Neural cell (in vitro differentiated cells): ENCODE measurements around the gene CD300LG. TPM values are rescaled to one million over a fixed set of nuclear protein-coding genes. Genes with fewer than 3 reads are reported as not detected.

Source experiments
- H2AFZ ChIP-seq: fragments of 200-600, 300-800 bp; sonication (generic), shearing (Covaris generic); 2 replicates; pipeline ENCODE4 v1.6.0; 2014; ENCODE audit warnings: low read depth, mild to moderate bottlenecking, antibody characterized with exemption, low read length, moderate library complexity
- H3F3A ChIP-seq: fragments of 200-600 bp; shearing (Covaris generic); 2 replicates; pipeline ENCODE4 v1.6.1; 2016; ENCODE audit warnings: mild to moderate bottlenecking, moderate library complexity, mixed read lengths, antibody characterized with exemption, low read length; ENCODE audit not compliant: insufficient read depth, poor library complexity, severe bottlenecking
- H3K27ac ChIP-seq: fragments of 200-600, 300-800 bp; sonication (generic), shearing (Covaris generic); 2 replicates; pipeline ENCODE4 v1.5.1; 2014; ENCODE audit warnings: mild to moderate bottlenecking, low read length, moderate library complexity
- H3K27me3 ChIP-seq: fragments of 300-800, 200-600 bp; sonication (generic), shearing (Covaris generic); 2 replicates; pipeline ENCODE4 v1.6.0; 2014; ENCODE audit warnings: mild to moderate bottlenecking, low read depth, low read length, moderate library complexity; ENCODE audit not compliant: insufficient read depth
- H3K36me3 ChIP-seq: fragments of 300-800, 200-600 bp; sonication (generic), shearing (Covaris generic); 2 replicates; pipeline ENCODE4 v1.5.1; 2014; ENCODE audit warnings: mild to moderate bottlenecking, antibody characterized with exemption, low read length, moderate library complexity; ENCODE audit not compliant: insufficient read depth
- H3K4me2 ChIP-seq: fragments of 300-800, 200-600 bp; sonication (generic), shearing (Covaris generic); 2 replicates; pipeline ENCODE4 v1.6.0; 2014; ENCODE audit warnings: mild to moderate bottlenecking, low read length
- H3K4me3 ChIP-seq: fragments of 300-800, 200-600 bp; sonication (generic), shearing (Covaris generic); 2 replicates; pipeline ENCODE4 v1.5.1; 2014; ENCODE audit warnings: mild to moderate bottlenecking, low read length, moderate library complexity
- H3K79me2 ChIP-seq: fragments of 200-600 bp; shearing (Covaris generic); replicated peaks from 2 replicates; pipeline ENCODE4 v1.6.0; 2014; ENCODE audit warnings: mild to moderate bottlenecking, low read length, moderate library complexity; ENCODE audit not compliant: insufficient read depth
- H3K9ac ChIP-seq: fragments of 300-800, 200-600 bp; sonication (generic), shearing (Covaris generic); 2 replicates; pipeline ENCODE4 v1.6.1; 2016; ENCODE audit warnings: mild to moderate bottlenecking, low read length, mixed read lengths
- H3K9me2 ChIP-seq: fragments of 200-600 bp; shearing (Covaris generic); 2 replicates; pipeline ENCODE4 v1.6.1; 2016; ENCODE audit warnings: mild to moderate bottlenecking, low read length, mixed read lengths; ENCODE audit not compliant: insufficient read depth
- H3K9me3 ChIP-seq: fragments of 200-600, 300-800 bp; sonication (generic), shearing (Covaris generic); 2 replicates; pipeline ENCODE4 v1.6.1; 2016; ENCODE audit warnings: mild to moderate bottlenecking, mixed run types, low read length, moderate library complexity, mixed read lengths
- H4K20me1 ChIP-seq: fragments of 200-600 bp; shearing (Covaris generic); 2 replicates; pipeline ENCODE4 v1.6.1; 2016; ENCODE audit warnings: mild to moderate bottlenecking, mixed run types; ENCODE audit not compliant: insufficient read depth
- EP300 ChIP-seq: fragments of 450-650 bp; conservative IDR thresholded peaks from 2 replicates; pipeline ENCODE4 v1.6.1; 2014; ENCODE audit warnings: antibody characterized with exemption, mild to moderate bottlenecking, moderate library complexity; ENCODE audit not compliant: poor library complexity, severe bottlenecking
- EZH2 ChIP-seq: fragments of 200-600, 300-800 bp; shearing (Covaris generic), sonication (generic); IDR thresholded peaks from 2 replicates; pipeline ENCODE4 v1.6.1; 2014; ENCODE audit warnings: antibody characterized with exemption, low read length, borderline replicate concordance, mild to moderate bottlenecking; ENCODE audit not compliant: insufficient read depth, poor library complexity, severe bottlenecking
- MXI1 ChIP-seq: fragments of 450-650 bp; conservative IDR thresholded peaks from 2 replicates; pipeline ENCODE4 v1.6.1; 2014; ENCODE audit warnings: antibody characterized with exemption, mild to moderate bottlenecking; ENCODE audit not compliant: poor library complexity, severe bottlenecking
- POLR2AphosphoS5 ChIP-seq: IDR thresholded peaks from 2 replicates; pipeline ENCODE4 v1.6.1; 2012
- RAD21 ChIP-seq: fragments of 450-650 bp; conservative IDR thresholded peaks from 2 replicates; pipeline ENCODE4 v1.6.1; 2014; ENCODE audit warnings: antibody characterized with exemption, mild to moderate bottlenecking, moderate library complexity
- SMC3 ChIP-seq: fragments of 450-650 bp; conservative IDR thresholded peaks from 2 replicates; pipeline ENCODE4 v1.6.1; 2014; ENCODE audit warnings: antibody characterized with exemption, mild to moderate bottlenecking, moderate library complexity; ENCODE audit not compliant: poor library complexity
- TAF1 ChIP-seq: IDR thresholded peaks from 2 replicates; pipeline ENCODE4 v1.6.1; 2012; ENCODE audit warnings: low read depth
- polyA plus RNA-seq: library from polyadenylated mRNA; depleted of rRNA; stranded (reverse); fragments of >200 nt; gene quantifications from 2 replicates; pipeline ENCODE4 v1.2.3, GENCODE V29; 2014
- TF ChIP-seq, protein P1 (sequence below): IDR thresholded peaks from 2 replicates; pipeline ENCODE4 v1.6.1; 2012; ENCODE audit warnings: borderline replicate concordance
- TF ChIP-seq, protein P2 (sequence below): fragments of 450-650 bp; IDR thresholded peaks from 2 replicates; pipeline ENCODE4 v1.5.1; 2014; ENCODE audit warnings: antibody characterized with exemption, mild to moderate bottlenecking, moderate library complexity; ENCODE audit not compliant: poor library complexity, severe bottlenecking

CD300LG gene
- polyA plus RNA-seq, 1 donor from 2014 or later = not detected

DNA sequence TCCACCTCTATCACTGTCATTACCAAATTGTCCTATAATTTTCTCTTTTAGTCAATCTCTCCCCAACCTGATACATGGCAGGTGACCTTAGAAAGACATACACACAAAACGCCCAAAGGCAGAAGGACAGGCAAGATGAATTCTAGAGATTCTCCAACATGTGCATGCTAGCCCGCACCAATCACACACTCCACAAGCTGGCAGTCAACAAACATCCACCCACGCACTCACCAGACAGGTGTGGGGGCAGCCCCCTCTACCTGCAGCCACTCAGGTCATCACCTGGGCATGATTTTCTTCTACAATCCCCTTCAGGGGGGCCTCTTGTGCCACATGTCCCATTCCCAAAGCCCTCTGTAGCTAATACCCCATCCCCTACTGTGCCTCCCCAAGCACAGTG is 50.9 kb downstream of the CD300LG start:
- Histone ChIP-seq H4K20me1 (no peaks in the 10 kb centered on the region), H3K4me3 (no peak overlapping the region), H3K27ac (no peak overlapping the region), H3K27me3 (no peaks in the 10 kb centered on the region), H3K4me2 (no peak overlapping the region), H3K9ac (no peak overlapping the region), H3K9me3 (no peaks in the 10 kb centered on the region), H3K36me3 (no peaks in the 10 kb centered on the region), H3K79me2 (no peaks in the 10 kb centered on the region), H3K9me2 (no peaks in the 10 kb centered on the region), H2AFZ (no peak overlapping the region), H3F3A (no peaks in the 10 kb centered on the region)
- TF ChIP-seq SMC3 = no peak
- TF ChIP-seq, protein P1, sequence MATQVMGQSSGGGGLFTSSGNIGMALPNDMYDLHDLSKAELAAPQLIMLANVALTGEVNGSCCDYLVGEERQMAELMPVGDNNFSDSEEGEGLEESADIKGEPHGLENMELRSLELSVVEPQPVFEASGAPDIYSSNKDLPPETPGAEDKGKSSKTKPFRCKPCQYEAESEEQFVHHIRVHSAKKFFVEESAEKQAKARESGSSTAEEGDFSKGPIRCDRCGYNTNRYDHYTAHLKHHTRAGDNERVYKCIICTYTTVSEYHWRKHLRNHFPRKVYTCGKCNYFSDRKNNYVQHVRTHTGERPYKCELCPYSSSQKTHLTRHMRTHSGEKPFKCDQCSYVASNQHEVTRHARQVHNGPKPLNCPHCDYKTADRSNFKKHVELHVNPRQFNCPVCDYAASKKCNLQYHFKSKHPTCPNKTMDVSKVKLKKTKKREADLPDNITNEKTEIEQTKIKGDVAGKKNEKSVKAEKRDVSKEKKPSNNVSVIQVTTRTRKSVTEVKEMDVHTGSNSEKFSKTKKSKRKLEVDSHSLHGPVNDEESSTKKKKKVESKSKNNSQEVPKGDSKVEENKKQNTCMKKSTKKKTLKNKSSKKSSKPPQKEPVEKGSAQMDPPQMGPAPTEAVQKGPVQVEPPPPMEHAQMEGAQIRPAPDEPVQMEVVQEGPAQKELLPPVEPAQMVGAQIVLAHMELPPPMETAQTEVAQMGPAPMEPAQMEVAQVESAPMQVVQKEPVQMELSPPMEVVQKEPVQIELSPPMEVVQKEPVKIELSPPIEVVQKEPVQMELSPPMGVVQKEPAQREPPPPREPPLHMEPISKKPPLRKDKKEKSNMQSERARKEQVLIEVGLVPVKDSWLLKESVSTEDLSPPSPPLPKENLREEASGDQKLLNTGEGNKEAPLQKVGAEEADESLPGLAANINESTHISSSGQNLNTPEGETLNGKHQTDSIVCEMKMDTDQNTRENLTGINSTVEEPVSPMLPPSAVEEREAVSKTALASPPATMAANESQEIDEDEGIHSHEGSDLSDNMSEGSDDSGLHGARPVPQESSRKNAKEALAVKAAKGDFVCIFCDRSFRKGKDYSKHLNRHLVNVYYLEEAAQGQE = no peak
- TF ChIP-seq, protein P2, sequence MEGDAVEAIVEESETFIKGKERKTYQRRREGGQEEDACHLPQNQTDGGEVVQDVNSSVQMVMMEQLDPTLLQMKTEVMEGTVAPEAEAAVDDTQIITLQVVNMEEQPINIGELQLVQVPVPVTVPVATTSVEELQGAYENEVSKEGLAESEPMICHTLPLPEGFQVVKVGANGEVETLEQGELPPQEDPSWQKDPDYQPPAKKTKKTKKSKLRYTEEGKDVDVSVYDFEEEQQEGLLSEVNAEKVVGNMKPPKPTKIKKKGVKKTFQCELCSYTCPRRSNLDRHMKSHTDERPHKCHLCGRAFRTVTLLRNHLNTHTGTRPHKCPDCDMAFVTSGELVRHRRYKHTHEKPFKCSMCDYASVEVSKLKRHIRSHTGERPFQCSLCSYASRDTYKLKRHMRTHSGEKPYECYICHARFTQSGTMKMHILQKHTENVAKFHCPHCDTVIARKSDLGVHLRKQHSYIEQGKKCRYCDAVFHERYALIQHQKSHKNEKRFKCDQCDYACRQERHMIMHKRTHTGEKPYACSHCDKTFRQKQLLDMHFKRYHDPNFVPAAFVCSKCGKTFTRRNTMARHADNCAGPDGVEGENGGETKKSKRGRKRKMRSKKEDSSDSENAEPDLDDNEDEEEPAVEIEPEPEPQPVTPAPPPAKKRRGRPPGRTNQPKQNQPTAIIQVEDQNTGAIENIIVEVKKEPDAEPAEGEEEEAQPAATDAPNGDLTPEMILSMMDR = no peak
- no peak for TF ChIP-seq POLR2AphosphoS5
- TF ChIP-seq MXI1 = no peak
- TF ChIP-seq RAD21 = no peak
- no peak for TF ChIP-seq TAF1
- TF ChIP-seq EP300 = no peak
- TF ChIP-seq EZH2 = no peak

DNA sequence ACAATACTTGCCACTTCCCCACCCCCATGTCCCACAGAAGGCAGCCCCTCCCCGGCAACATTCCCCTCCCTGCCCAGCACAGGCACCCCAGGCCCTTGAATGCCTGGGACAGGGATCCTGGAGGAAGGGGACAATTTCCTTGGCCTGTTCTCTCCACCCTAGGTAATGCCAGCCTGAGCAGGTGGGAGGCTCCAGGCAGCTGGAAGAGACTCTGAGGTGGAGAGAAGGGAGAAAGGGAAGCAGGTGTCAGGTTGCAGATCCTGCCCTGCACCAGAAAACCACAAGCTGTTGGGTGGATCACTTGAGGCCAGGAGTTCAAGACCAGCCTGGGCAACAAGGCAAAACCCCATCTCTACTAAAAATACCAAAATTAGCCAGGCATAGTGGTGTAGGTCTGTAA is 51.5 kb downstream of the CD300LG start:
- TF ChIP-seq, protein P1 = no peak
- TF ChIP-seq, protein P2 = no peak
- TF ChIP-seq MXI1 = no peak
- no peak for TF ChIP-seq POLR2AphosphoS5
- no peak for TF ChIP-seq TAF1
- TF ChIP-seq EZH2 = no peak
- no peak for TF ChIP-seq RAD21

More for the DNA sequence above, 51.5 kb downstream of the CD300LG start:
- no peaks in the 10 kb centered on the region for H3K79me2 ChIP-seq
- no peak overlapping the region for H3K4me3 ChIP-seq
- H3K27ac ChIP-seq = no peak overlapping the region
- no peaks in the 10 kb centered on the region for H3K27me3 ChIP-seq
- H3K9me2 ChIP-seq = no peaks in the 10 kb centered on the region
- H2AFZ ChIP-seq = no peak overlapping the region
- no peak overlapping the region for H3K9ac ChIP-seq
- H3K9me3 ChIP-seq = no peaks in the 10 kb centered on the region
- no peaks in the 10 kb centered on the region for H3K36me3 ChIP-seq
- H3F3A ChIP-seq = no peaks in the 10 kb centered on the region
- no peak overlapping the region for H3K4me2 ChIP-seq
- H4K20me1 ChIP-seq = no peaks in the 10 kb centered on the region
